Ramos (cell line): Measurements from ENCODE around the gene SNTG2.
"Not testable (repeated sequence)": the region's sequence is repeated elsewhere in the genome, so short reads cannot be mapped to it uniquely, and the experiment has no call there.

ENCODE experiments used
- in situ Hi-C: fragments of 300-500 bp; cut with MboI; formaldehyde crosslinking; loops from one replicate; pipeline ENCODE4 v1.14.3; 2022; ENCODE audit warnings: low sequenced_read_pairs; ENCODE audit not compliant: unreplicated experiment

SNTG2 gene

DNA sequence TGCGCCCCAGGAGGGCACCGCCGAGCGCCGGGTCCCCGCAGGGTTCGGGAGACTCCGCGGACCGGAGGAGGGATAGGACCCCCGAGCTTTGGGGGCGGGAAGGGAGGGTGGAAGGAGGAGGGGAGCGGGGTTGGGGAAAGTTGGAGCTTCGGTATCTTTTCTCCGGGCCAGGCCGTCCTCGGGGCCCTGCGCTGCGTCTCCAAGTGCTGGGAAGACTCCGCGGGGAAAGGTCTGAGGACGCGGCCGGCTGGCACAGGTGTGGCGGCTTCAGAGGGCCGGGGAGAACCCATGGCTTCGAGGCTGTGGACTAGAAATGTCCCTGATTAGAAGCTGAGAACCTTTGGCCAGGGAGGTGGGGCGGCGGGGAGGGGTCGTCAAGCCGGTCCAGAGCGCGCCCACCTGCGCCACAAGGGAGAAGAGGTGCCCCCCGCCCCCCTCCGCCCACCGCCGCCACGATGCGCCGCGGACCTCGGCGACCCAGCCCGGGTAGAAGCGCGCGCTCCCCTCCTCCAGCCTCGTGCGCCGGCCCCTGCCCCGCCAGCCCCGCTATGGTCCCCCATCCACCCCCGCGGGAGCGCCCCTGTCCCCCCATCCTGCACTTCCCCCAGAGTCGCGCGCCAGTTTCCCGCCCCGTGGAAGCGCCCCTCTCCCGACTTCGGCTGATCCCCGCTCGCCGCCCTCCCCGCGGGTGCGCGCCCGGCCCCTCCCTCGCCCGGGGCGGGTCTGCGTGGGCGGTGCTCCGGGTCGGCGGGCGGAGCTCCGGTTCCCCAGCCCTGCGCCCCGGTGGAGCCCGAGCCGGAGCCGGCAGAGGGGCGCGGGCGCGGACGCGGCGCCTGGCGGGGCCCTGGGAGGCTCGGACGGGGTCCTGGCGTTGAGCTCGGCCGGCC, at the start of gene SNTG2:
Gene SNTG2, plus strand, starts transcription at position 770 of the 887 bp plus-strand sequence. CDS start 148 bp downstream, outside the sequence.
- in situ Hi-C loops: no loop called here

DNA sequence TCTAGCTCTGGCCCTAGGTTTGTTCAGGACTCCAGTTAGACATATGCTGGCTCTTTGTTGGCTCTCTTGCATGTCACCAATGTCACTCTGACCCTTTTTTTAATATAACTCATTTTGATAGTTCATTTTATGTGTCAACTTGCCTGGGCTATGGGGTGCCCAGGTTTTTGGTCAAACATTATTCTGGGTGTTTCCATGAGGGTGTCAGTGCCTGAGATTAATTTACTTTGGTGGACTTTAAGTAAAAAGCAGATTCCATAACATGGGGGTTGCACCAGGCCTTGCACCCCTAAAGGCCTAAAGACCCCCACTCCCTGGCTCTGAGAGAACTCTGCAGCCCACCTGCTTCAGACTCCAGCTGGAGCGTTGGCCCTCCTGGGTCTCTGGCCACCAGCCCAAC, 48.1 kb upstream of the SNTG2 start:
- in situ Hi-C loops: no loop called here

DNA sequence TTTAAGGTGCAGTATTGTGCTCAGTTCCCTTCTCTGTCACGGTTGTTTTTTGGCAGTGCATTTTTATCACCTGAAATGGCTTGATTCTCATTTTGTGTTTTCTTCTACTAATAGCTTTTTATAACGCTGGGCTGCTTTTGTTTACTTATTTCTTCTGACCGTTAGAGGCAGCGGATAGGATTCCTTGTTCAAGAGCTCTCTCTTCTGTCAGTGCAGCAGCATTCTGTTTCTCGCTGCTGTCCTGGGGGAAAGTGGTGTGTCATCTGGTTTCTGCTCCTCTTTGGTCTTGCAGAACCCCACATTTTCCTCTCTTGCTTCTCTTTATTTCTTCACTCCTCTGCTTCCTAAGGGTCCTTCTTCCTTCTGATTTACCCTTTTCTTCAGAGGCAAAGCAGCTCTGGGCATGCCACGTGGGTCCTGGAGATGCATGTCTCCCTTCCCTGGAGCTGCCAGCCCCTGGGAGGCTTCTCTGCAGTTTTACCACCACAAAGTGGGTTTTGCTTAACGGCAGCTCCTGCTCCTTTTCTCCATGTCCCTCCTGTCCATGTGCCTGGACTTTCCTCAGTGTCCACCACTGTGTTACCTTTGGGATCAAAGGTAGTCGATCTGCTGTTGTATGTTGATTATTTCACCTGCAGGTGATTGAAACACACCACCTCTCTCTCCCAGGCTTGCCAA, 47.3 kb upstream of the SNTG2 start:
- in situ Hi-C loops: no loop called here

GRCh38 chr2:904246-905024, 46.2 kb upstream of the SNTG2 start:
- in situ Hi-C loops: no loop called here

- in situ Hi-C loops: no loop called here
Observed at GRCh38 chr2:905091-905832, 45.4 kb upstream of the SNTG2 start.

- in situ Hi-C loops: no loop called here
Observed at GRCh38 chr2:905833-906140, 44.9 kb upstream of the SNTG2 start.

- in situ Hi-C loops: no loop called here
Observed at GRCh38 chr2:907706-908105, 42.9 kb upstream of the SNTG2 start.

- in situ Hi-C loops: no loop called here
Observed at GRCh38 chr2:908568-908967, 42.1 kb upstream of the SNTG2 start.

- in situ Hi-C loops: not testable (repeated sequence)
Observed at GRCh38 chr2:909764-910379, 40.8 kb upstream of the SNTG2 start.

GRCh38 chr2:910698-911097, 40.0 kb upstream of the SNTG2 start:
- in situ Hi-C loops: no loop called here

DNA sequence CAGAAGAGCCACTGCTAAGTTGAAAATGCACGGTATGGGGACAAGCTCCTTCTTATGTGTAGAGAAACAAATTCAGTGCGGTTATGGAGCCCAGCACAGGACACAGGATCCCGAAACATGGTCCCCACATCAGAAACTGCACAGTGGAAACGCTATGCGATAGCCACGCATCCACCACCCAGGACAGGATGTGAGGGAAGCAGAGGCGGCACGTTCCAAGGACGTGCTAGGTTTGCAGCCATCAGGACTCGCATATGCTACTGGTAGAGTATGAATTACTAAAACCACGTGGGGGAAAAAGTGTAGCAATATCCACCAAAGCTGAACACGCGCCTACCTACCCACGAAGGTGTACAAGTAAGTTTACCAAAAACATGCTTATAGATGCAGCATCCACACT, 34.7 kb upstream of the SNTG2 start:
- in situ Hi-C loops: no loop called here

DNA sequence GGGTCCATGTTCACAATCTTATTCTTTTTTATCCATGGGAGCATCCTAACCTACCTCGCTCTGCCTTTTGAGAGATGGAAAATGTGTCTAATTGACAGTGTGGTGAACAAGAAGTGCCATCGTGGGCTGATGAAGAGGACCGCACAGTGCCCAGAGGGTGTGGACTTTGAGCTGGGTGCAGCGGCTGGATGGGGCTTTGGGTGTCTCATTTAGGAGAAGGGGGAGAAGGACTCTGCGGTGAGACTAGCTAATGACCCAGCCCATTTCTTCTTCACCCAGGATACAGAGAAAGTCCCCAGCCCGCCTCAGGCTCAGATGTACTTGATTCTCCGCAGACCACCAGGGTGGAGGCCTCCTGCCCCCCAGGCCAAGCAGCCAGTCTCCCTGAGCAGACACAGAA, 33.7 kb upstream of the SNTG2 start:
- in situ Hi-C loops: no loop called here

GRCh38 chr2:919672-920071, 31.0 kb upstream of the SNTG2 start:
- in situ Hi-C loops: no loop called here

- in situ Hi-C loops: no loop called here
Observed at GRCh38 chr2:920573-920972, 30.1 kb upstream of the SNTG2 start.

- in situ Hi-C loops: no loop called here
Observed at GRCh38 chr2:920999-921398, 29.6 kb upstream of the SNTG2 start.

DNA sequence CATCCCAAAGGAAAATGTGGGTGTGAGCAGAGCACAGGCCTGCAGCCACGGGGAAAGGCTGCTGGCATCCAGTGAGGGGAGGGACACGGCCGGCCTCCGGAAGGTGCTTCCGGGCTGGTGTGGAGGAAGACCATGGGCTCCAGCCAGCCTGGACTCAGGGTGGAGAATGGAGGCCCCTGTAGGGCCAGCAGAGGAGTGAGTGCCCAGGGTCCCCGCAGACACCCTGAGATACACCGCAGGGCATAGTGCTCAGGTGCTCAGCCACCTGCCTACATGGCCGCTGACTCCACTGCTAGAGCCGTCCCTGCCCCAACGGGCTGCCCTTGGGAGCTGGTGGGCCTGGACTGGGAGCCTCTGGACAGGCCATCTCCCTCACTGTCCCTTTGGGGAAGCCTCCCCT, 28.5 kb upstream of the SNTG2 start:
- in situ Hi-C loops: no loop called here

DNA sequence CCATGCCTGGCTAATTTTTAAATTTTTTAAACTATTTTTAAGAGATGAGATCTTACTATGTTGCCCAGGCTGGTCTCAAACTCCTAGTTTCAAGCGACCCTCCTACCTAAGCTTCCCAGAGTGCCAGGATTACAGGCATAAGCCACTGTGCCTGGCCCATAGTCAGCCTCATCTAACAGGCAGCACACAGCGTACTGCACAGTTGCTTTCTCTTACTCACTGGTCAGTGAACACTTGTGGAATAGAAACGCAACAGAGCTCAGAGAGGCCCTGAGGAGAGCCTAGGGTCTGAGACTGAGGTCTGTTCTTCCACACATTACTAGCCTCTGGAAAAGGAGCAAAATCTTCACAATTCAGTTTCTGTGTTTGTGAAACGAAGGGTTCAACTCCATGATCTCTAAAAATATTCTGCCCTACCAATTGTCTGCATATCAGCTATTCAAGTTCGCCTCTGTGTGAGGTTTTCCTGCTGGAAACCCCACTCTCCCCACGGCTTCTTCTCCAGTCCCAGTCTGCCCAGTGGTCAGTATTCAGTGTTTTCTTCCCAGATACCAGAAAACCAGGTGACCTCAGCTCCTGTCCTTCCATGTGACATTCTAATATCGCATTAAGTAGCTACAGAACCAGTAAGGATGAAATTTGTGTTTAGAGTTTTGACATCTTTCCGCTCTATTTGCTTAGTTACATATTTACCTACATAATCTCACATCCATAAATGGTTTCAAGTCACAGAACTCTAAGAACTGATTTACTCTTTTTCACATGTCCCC, 26.6 kb upstream of the SNTG2 start:
- in situ Hi-C loops: no loop called here

- in situ Hi-C loops: no loop called here
Observed at GRCh38 chr2:924701-925100, 25.9 kb upstream of the SNTG2 start.

GRCh38 chr2:925309-925708, 25.3 kb upstream of the SNTG2 start:
- in situ Hi-C loops: no loop called here
